Activated CD4-positive, alpha-beta memory T cell treated with anti-CD3 and anti-CD28 coated beads for 36 hours (primary cell): ENCODE data around the gene FBXL4. TPM values are rescaled to one million over a fixed set of nuclear protein-coding genes. Genes with fewer than 3 reads are reported as not detected.

Experiments
- CTCF ChIA-PET: fragments of 350-600 bp; sonication (Branson Sonifier 250); formaldehyde crosslinking; loops from one replicate; lab custom pipeline; 2021; ENCODE audit warnings: antibody characterized with exemption, inconsistent platforms; lab: Charles Lee
- POLR2A ChIA-PET: fragments of 350-600 bp; sonication (Branson Sonifier 250); formaldehyde crosslinking; loops from one replicate; lab custom pipeline; 2021; ENCODE audit warnings: antibody characterized with exemption; lab: Charles Lee
- DNase-seq: peaks from one replicate; pipeline ENCODE4 v3.0.0-alpha.2; 2020
- H3K27ac Mint-ChIP-seq: one replicate; pipeline ENCODE4 v1.8.0; 2021; ENCODE audit warnings: mixed read lengths
- H3K27me3 Mint-ChIP-seq: one replicate; pipeline ENCODE4 v1.8.0; 2021; ENCODE audit warnings: mixed read lengths
- H3K36me3 Mint-ChIP-seq: one replicate; pipeline ENCODE4 v1.8.0; 2021; ENCODE audit warnings: mixed read lengths
- H3K4me1 Mint-ChIP-seq: one replicate; pipeline ENCODE4 v1.8.0; 2021; ENCODE audit warnings: low read depth, mixed read lengths
- H3K4me3 Mint-ChIP-seq: one replicate; pipeline ENCODE4 v1.8.0; 2021; ENCODE audit warnings: mild to moderate bottlenecking, mixed read lengths
- H3K9me3 Mint-ChIP-seq: one replicate; pipeline ENCODE4 v1.8.0; 2021; ENCODE audit warnings: mixed read lengths
- intact Hi-C: fragments of 100-400 bp; cut with micrococcal nuclease; formaldehyde crosslinking; loops from one replicate; pipeline ENCODE4 v1.15.1; 2023
- total RNA-seq, 2 experiments: library from RNA; stranded (reverse); gene quantifications; one replicate each; pipeline ENCODE4 v1.2.3, GENCODE V29; 2021

The FBXL4 gene
- total RNA-seq, 2 experiments from 2014 or later: 13.8 TPM

- POLR2A ChIA-PET: no interaction called here
- Mint-ChIP-seq H3K36me3 (peaks cover 17% of the 10 kb centered on the region), H3K27ac (no peak overlapping the region), H3K4me3 (no peak overlapping the region), H3K27me3 (no peaks in the 10 kb centered on the region), H3K9me3 (no peaks in the 10 kb centered on the region), H3K4me1 (no peaks in the 10 kb centered on the region)
- CTCF ChIA-PET: no interaction called here
- intact Hi-C loops: no loop called here
- DNase-seq: no peak
Observed at GRCh38 chr6:98864497-98864896, 83.2 kb downstream of the FBXL4 start.

GRCh38 chr6:98848539-98849242, 99.1 kb downstream of the FBXL4 start:
- H3K4me3 Mint-ChIP-seq: no peak overlapping the region
- CTCF ChIA-PET: no interaction called here
- H3K9me3 Mint-ChIP-seq: no peaks in the 10 kb centered on the region
- POLR2A ChIA-PET: no interaction called here
- no peaks in the 10 kb centered on the region for H3K36me3 Mint-ChIP-seq
- intact Hi-C loops: no loop called here
- H3K27me3 Mint-ChIP-seq: peaks cover 57% of the 10 kb centered on the region
- DNase-seq: no peak
- H3K27ac Mint-ChIP-seq: no peak overlapping the region
- peaks cover 20% of the 10 kb centered on the region for H3K4me1 Mint-ChIP-seq

- H3K27me3 Mint-ChIP-seq: peaks cover 61% of the 10 kb centered on the region
- H3K4me1 Mint-ChIP-seq: peaks cover 23% of the 10 kb centered on the region
- H3K4me3 Mint-ChIP-seq: no peak overlapping the region
- no peaks in the 10 kb centered on the region for H3K36me3 Mint-ChIP-seq
- POLR2A ChIA-PET: no interaction called here
- no peak for DNase-seq
- no peaks in the 10 kb centered on the region for H3K9me3 Mint-ChIP-seq
- CTCF ChIA-PET: interaction anchor here (1.5 kb wide), 1 partner anchor 15 kb away, joined by 5 read pairs; no protein-coding TSS in a partner anchor
- intact Hi-C loops: loop anchor here (2.0 kb wide), 1 partner anchor 1779 kb away; no protein-coding TSS in a partner anchor
- no peak overlapping the region for H3K27ac Mint-ChIP-seq
Observed at GRCh38 chr6:98847779-98848538, 99.8 kb downstream of the FBXL4 start.

GRCh38 chr6:98847416-98847778, 100.3 kb downstream of the FBXL4 start:
- peaks cover 65% of the 10 kb centered on the region for H3K27me3 Mint-ChIP-seq
- no peaks in the 10 kb centered on the region for H3K9me3 Mint-ChIP-seq
- H3K27ac Mint-ChIP-seq: no peak overlapping the region
- intact Hi-C loops: loop anchor here (2.0 kb wide), 1 partner anchor 1779 kb away; no protein-coding TSS in a partner anchor
- H3K36me3 Mint-ChIP-seq: no peaks in the 10 kb centered on the region
- DNase-seq: no peak
- ChIA-PET CTCF (interaction anchor here (1.5 kb wide), 1 partner anchor 14 kb away, joined by 5 read pairs; no protein-coding TSS in a partner anchor), POLR2A (no interaction called here)
- no peak overlapping the region for H3K4me3 Mint-ChIP-seq
- H3K4me1 Mint-ChIP-seq: peaks cover 25% of the 10 kb centered on the region

GRCh38 chr6:98846021-98846380, 101.7 kb downstream of the FBXL4 start:
- Mint-ChIP-seq H3K9me3 (no peaks in the 10 kb centered on the region), H3K27ac (no peak overlapping the region), H3K36me3 (no peaks in the 10 kb centered on the region), H3K4me1 (peaks cover 25% of the 10 kb centered on the region), H3K27me3 (peaks cover 72% of the 10 kb centered on the region), H3K4me3 (peak overlapping the region; percentile 31)
- ChIA-PET POLR2A (no interaction called here), CTCF (interaction anchor here (1.0 to 1.4 kb wide), 4 partner anchors 9 to 1349 kb away, joined by 3 to 8 read pairs (median 6); no protein-coding TSS in a partner anchor)
- no peak for DNase-seq
- intact Hi-C loops: loop anchor here (2.0 kb wide), 1 partner anchor 1777 kb away; no protein-coding TSS in a partner anchor

GRCh38 chr6:98845211-98846020, 102.3 kb downstream of the FBXL4 start:
- no peak overlapping the region for H3K27ac Mint-ChIP-seq
- intact Hi-C loops: loop anchor here (1.0 to 2.0 kb wide), 6 partner anchors 12 to 1777 kb away; no protein-coding TSS in a partner anchor
- POLR2A ChIA-PET: no interaction called here
- H3K36me3 Mint-ChIP-seq: no peaks in the 10 kb centered on the region
- CTCF ChIA-PET: interaction anchor here (0.6 to 1.4 kb wide), 9 partner anchors 9 to 1352 kb away, joined by 3 to 8 read pairs (median 4); partner anchors contain the start of gene POU3F2
- H3K9me3 Mint-ChIP-seq: no peaks in the 10 kb centered on the region
- H3K4me3 Mint-ChIP-seq: peak overlapping the region; percentile 31
- H3K4me1 Mint-ChIP-seq: peaks cover 25% of the 10 kb centered on the region
- peaks cover 74% of the 10 kb centered on the region for H3K27me3 Mint-ChIP-seq
- peak; percentile 80 for DNase-seq

- H3K9me3 Mint-ChIP-seq: no peaks in the 10 kb centered on the region
- peaks cover 75% of the 10 kb centered on the region for H3K27me3 Mint-ChIP-seq
- DNase-seq: no peak
- intact Hi-C loops: loop anchor here (1.0 to 2.0 kb wide), 5 partner anchors 11 to 1347 kb away; no protein-coding TSS in a partner anchor
- no peaks in the 10 kb centered on the region for H3K36me3 Mint-ChIP-seq
- POLR2A ChIA-PET: no interaction called here
- no peak overlapping the region for H3K4me3 Mint-ChIP-seq
- peaks cover 25% of the 10 kb centered on the region for H3K4me1 Mint-ChIP-seq
- no peak overlapping the region for H3K27ac Mint-ChIP-seq
- CTCF ChIA-PET: interaction anchor here (0.8 to 1.4 kb wide), 5 partner anchors 8 to 1351 kb away, joined by 3 to 7 read pairs (median 4); no protein-coding TSS in a partner anchor
Observed at GRCh38 chr6:98844244-98845210, 103.2 kb downstream of the FBXL4 start.

- ChIA-PET POLR2A (no interaction called here), CTCF (interaction anchor here (1.4 kb wide), 1 partner anchor 13 kb away, joined by 3 read pairs; no protein-coding TSS in a partner anchor)
- intact Hi-C loops: loop anchor here (2.0 kb wide), 2 partner anchors 15 to 275 kb away; no protein-coding TSS in a partner anchor
- Mint-ChIP-seq H3K4me1 (peaks cover 25% of the 10 kb centered on the region), H3K9me3 (no peaks in the 10 kb centered on the region), H3K27ac (no peak overlapping the region), H3K27me3 (peaks cover 71% of the 10 kb centered on the region), H3K36me3 (no peaks in the 10 kb centered on the region), H3K4me3 (no peak overlapping the region)
- DNase-seq: no peak
Observed at GRCh38 chr6:98843271-98844243, 104.2 kb downstream of the FBXL4 start.

GRCh38 chr6:98842342-98843180, 105.2 kb downstream of the FBXL4 start:
- H3K9me3 Mint-ChIP-seq: no peaks in the 10 kb centered on the region
- no peaks in the 10 kb centered on the region for H3K36me3 Mint-ChIP-seq
- peaks cover 75% of the 10 kb centered on the region for H3K27me3 Mint-ChIP-seq
- CTCF ChIA-PET: interaction anchor here (1.4 kb wide), 1 partner anchor 12 kb away, joined by 3 read pairs; no protein-coding TSS in a partner anchor
- no peak overlapping the region for H3K27ac Mint-ChIP-seq
- H3K4me1 Mint-ChIP-seq: peaks cover 25% of the 10 kb centered on the region
- no peak overlapping the region for H3K4me3 Mint-ChIP-seq
- POLR2A ChIA-PET: no interaction called here
- intact Hi-C loops: no loop called here
- DNase-seq: no peak
